HFFc6 (cell line): Measurements from ENCODE around the gene FAM163B. TPM values are rescaled to one million over a fixed set of nuclear protein-coding genes. Genes with fewer than 3 reads are reported as not detected.

Source experiments
- DNase-seq: peaks from one replicate; pipeline ENCODE4 v3.0.0-alpha.2; 2018
- H3K27ac Mint-ChIP-seq: 2 replicates; pipeline ENCODE4 v1.8.0; 2020; ENCODE audit warnings: mild to moderate bottlenecking, mixed read lengths
- H3K27me3 Mint-ChIP-seq: 2 replicates; pipeline ENCODE4 v1.8.0; 2021; ENCODE audit warnings: mild to moderate bottlenecking, moderate library complexity, mixed read lengths; ENCODE audit not compliant: insufficient read depth
- H3K36me3 Mint-ChIP-seq: 2 replicates; pipeline ENCODE4 v1.8.0; 2021; ENCODE audit warnings: low read depth, mixed read lengths
- H3K4me1 Mint-ChIP-seq: 2 replicates; pipeline ENCODE4 v1.8.0; 2020; ENCODE audit warnings: low read depth, mixed read lengths
- H3K4me3 Mint-ChIP-seq: 2 replicates; pipeline ENCODE4 v1.8.0; 2020; ENCODE audit warnings: mild to moderate bottlenecking, moderate library complexity, mixed read lengths
- H3K9me3 Mint-ChIP-seq: 2 replicates; pipeline ENCODE4 v1.8.0; 2020; ENCODE audit warnings: mild to moderate bottlenecking, mixed read lengths
- total RNA-seq, 6 experiments: library from RNA; stranded (reverse); fragmentation: NEBNext Ultra II Directional; extraction: Animal tissue kit (Norgen Biotek cat#: 25700); gene quantifications; 2 replicates in 1 of 6; 3 replicates in 5 of 6; pipeline ENCODE4 v1.2.3, GENCODE V29; 2021
- TF ChIP-seq, protein P1 (sequence below): fragments of 200-600 bp; sonication (generic); IDR thresholded peaks from 2 replicates; pipeline ENCODE4 v1.5.0; 2021; ENCODE audit warnings: antibody characterized with exemption, mild to moderate bottlenecking

FAM163B gene
- total RNA-seq, 6 experiments from 2014 or later, result not detected

DNA sequence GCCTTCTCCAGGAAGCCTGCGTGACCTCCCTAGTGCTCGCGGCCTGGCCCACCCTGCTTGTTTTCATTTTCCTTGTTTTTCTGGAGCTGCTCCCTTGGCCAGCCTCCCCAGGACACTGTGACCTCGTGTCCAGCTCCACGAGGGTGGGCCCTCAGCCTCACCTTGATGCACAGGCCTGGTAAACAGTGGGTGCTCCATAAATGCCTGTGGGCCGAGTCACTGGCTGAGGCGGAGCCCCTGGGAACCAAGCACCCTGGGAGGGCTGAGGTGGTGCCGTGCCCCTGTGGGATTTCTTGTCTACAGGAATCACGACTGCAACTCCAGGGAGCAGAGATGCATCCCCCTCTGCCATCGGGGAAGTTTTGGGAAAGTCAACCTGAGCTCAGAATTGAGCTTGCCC is 17.2 kb downstream of the FAM163B start:
- Mint-ChIP-seq H3K27me3 (peaks cover 17% of the 10 kb centered on the region), H3K9me3 (peaks cover 14% of the 10 kb centered on the region), H3K4me3 (no peak overlapping the region), H3K4me1 (no peaks in the 10 kb centered on the region), H3K36me3 (peaks cover 3% of the 10 kb centered on the region), H3K27ac (no peak overlapping the region)
- TF ChIP-seq, protein P1, sequence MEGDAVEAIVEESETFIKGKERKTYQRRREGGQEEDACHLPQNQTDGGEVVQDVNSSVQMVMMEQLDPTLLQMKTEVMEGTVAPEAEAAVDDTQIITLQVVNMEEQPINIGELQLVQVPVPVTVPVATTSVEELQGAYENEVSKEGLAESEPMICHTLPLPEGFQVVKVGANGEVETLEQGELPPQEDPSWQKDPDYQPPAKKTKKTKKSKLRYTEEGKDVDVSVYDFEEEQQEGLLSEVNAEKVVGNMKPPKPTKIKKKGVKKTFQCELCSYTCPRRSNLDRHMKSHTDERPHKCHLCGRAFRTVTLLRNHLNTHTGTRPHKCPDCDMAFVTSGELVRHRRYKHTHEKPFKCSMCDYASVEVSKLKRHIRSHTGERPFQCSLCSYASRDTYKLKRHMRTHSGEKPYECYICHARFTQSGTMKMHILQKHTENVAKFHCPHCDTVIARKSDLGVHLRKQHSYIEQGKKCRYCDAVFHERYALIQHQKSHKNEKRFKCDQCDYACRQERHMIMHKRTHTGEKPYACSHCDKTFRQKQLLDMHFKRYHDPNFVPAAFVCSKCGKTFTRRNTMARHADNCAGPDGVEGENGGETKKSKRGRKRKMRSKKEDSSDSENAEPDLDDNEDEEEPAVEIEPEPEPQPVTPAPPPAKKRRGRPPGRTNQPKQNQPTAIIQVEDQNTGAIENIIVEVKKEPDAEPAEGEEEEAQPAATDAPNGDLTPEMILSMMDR, result no peak
- DNase-seq, result no peak

DNA sequence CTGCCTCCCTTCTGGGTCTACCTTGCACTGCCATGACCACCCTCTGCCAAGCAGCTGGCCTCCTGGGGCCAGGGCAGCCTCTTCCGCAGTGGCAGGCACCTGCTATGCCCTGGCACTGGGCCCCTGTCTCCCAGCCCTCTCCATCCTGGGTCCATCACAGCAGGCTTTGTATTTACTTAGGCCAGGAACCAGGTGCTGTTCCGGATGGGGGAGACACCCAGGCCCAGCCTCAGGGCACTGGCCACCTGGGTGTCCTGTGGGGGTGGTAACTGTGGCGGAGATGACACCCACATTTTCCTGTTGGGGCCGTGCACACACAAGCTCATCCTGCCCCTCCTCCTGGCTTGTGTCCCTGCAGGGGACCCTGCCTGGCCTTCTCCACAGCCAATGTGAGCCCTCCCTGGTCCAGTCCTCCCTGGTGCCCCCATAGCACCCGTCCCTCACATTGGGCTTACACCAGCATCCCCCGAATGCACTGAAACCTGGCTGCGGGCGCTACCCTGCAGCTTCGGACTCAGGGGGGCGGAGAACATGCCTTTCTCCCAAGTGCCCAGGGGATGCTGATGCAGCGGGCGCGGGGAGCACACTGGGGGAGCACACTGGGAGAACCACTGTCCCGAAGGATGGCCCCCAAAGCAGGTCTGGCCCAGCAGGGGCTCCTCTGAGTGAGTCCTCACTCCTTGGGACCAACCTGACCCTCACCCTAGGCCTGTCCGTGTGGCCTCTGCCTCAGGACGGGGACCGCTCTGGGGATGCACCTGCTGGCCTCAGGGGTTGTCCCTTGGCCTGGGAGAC is 17.9 kb downstream of the FAM163B start:
- TF ChIP-seq, protein P1, result no peak
- Mint-ChIP-seq H3K27ac (no peak overlapping the region), H3K27me3 (peaks cover 19% of the 10 kb centered on the region), H3K9me3 (peaks cover 7% of the 10 kb centered on the region), H3K36me3 (no peaks in the 10 kb centered on the region; the same call in 1 of the 2 replicates), H3K4me3 (no peak overlapping the region), H3K4me1 (no peaks in the 10 kb centered on the region)
- DNase-seq, result no peak

DNA sequence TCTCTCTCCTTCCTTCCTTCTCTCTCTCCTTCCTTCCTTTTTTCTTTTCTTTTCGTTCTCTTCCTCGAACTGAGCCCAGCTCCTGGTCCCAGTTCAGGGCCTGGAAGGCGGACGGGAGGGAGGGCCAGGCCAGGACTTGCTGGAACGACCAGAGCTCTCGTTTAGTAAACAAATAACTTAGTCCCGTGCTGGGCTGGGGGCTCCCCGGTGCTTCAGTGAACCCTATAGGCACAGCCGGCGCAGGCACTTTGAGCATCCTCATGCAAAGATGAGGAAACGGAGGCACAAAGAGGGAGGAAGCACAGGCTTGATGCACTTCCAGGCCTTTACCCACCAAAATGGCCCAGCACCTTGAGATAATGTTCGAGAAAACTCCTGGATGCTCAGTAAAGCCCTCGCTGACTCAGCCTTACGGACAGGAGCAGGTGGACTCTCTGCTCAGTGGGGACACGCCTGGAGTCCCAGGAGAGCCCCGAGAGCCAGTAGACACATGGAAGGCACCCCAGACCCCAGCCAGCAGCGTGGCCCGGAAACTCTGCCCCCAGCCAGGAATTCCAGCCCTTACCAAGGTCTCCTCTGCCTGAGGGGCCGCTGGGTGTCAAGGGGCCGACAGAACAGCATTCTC is 18.8 kb downstream of the FAM163B start:
- peaks cover 5% of the 10 kb centered on the region for H3K9me3 Mint-ChIP-seq
- TF ChIP-seq, protein P1, result no peak
- DNase-seq, result no peak
- H3K4me1 Mint-ChIP-seq, result no peaks in the 10 kb centered on the region
- peaks cover 19% of the 10 kb centered on the region for H3K27me3 Mint-ChIP-seq
- H3K27ac Mint-ChIP-seq, result no peak overlapping the region
- no peaks in the 10 kb centered on the region; the same call in 1 of the 2 replicates for H3K36me3 Mint-ChIP-seq
- H3K4me3 Mint-ChIP-seq, result no peak overlapping the region

DNA sequence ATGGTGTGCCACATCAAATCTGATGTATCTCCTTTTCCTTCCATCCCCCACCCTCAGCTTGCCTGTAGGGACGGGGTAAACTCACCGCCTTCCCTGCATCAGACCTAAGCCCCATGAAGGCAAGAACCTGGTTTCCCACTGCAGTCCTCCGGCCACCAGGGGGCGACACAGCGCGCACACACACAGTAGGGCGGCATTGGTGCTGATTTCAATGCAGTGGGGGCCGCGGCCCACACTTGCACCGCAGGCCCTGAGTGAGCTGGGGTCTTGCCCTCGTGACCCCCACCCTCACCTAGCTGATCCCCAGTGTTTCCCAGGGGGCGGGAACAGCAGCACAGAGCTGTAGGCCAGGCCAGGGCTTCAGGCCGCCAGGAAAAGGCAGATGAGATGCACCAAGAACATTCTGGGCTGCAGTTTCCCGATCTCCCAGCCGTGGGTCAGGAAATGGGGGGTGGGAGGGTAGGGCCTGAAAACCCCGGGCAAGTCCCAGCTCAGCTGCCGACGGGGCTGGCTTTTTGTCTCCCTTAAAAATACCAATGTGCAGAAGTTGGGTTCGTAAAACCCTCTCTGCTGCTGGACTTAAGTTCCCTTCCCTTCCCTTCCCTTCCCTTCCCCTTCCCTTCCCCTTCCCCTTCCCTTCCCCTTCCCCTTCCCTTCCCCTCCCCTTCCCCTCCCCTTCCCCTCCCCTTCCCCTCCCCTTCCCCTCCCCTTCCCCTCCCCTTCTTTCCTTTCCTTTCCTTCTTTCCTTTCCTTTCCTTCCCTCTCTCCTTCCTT is 19.5 kb downstream of the FAM163B start:
- Mint-ChIP-seq H3K9me3 (peaks cover 5% of the 10 kb centered on the region), H3K4me3 (no peak overlapping the region)
- TF ChIP-seq, protein P1, result peak; percentile 75

DNA sequence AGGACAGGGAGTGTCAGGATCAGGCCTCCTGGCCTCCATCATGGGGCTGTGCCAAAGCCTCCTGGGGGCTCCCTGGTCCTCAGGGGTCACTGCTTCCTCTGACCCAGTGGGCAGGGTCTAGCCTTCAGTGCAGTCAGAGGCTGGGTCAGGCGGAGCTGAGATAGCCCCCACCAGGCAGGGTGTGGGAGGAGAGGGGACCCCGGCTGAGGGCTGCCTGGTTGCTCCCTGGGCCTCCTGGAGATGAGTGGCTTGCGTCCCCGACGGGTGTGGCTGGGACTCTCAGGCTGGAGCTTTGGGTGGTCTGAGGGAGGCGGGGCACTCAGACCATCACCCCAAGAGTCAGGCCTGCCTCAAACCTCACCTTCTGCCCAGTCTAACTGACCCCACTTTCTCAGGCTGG is 21.7 kb downstream of the FAM163B start:
- 0 out of 2 replicates have a peak, but pooled peaks cover 5% of the 10 kb centered on the region for H3K4me1 Mint-ChIP-seq
- H3K27ac Mint-ChIP-seq, result no peak overlapping the region
- DNase-seq, result no peak
- peaks cover 5% of the 10 kb centered on the region for H3K9me3 Mint-ChIP-seq
- H3K4me3 Mint-ChIP-seq, result no peak overlapping the region
- H3K36me3 Mint-ChIP-seq, result no peaks in the 10 kb centered on the region; the same call in 1 of the 2 replicates
- H3K27me3 Mint-ChIP-seq, result peaks cover 19% of the 10 kb centered on the region
- TF ChIP-seq, protein P1, result no peak

More for the DNA sequence above, 19.5 kb downstream of the FAM163B start:
- H3K27ac Mint-ChIP-seq, result no peak overlapping the region
- peaks cover 16% of the 10 kb centered on the region for H3K27me3 Mint-ChIP-seq
- no peaks in the 10 kb centered on the region; the same call in 1 of the 2 replicates for H3K36me3 Mint-ChIP-seq
- H3K4me1 Mint-ChIP-seq, result 0 out of 2 replicates have a peak, but pooled peaks cover under 1% of the 10 kb centered on the region
- no peak for DNase-seq
